ENCODE measurements around the gene GYPB. TPM values are rescaled to one million over a fixed set of nuclear protein-coding genes. Genes with fewer than 3 reads are reported as not detected.
"Not testable (repeated sequence)": the region's sequence is repeated elsewhere in the genome, so short reads cannot be mapped to it uniquely, and the experiment has no call there.

Gene GYPB
- total and polyA plus RNA-seq, 9 donors = 1.2 to 5.6 (median 3.0) TPM

GRCh38 chr4:144032580-144032979 lies 13.4 kb upstream of the GYPB start:
- H3K4me3 ChIP-seq (ENCODE audit: low read length); DNase-seq; H3K27ac ChIP-seq (ENCODE audit: low read length); H3K27me3 ChIP-seq (ENCODE audit: control insufficient read depth, insufficient read depth, low read length); H3K4me1 ChIP-seq (ENCODE audit: control insufficient read depth, insufficient read depth, low read length); H3K9me3 ChIP-seq (replicated peaks; ENCODE audit: control insufficient read depth, low read depth, low read length); H3K36me3 ChIP-seq (ENCODE audit: control insufficient read depth, insufficient read depth, low read length): not testable (repeated sequence)
- no CpG with 5 or more reads among the region's 1 CpG for WGBS (ENCODE audit: insufficient coverage)

GRCh38 chr4:144031875-144032274 lies 12.7 kb upstream of the GYPB start:
- not testable (repeated sequence) for H3K27ac ChIP-seq (ENCODE audit: low read length); H3K9me3 ChIP-seq (replicated peaks; ENCODE audit: control insufficient read depth, low read depth, low read length); H3K4me1 ChIP-seq (ENCODE audit: control insufficient read depth, insufficient read depth, low read length); H3K36me3 ChIP-seq (ENCODE audit: control insufficient read depth, insufficient read depth, low read length); DNase-seq; H3K27me3 ChIP-seq (ENCODE audit: control insufficient read depth, insufficient read depth, low read length); H3K4me3 ChIP-seq (ENCODE audit: low read length)
- no CpG with 5 or more reads among the region's 4 CpGs for WGBS (ENCODE audit: insufficient coverage)

GRCh38 chr4:144031369-144031768 lies 12.2 kb upstream of the GYPB start:
- not testable (repeated sequence) for H3K27ac ChIP-seq (ENCODE audit: low read length); H3K4me3 ChIP-seq (ENCODE audit: low read length); H3K9me3 ChIP-seq (replicated peaks; ENCODE audit: control insufficient read depth, low read depth, low read length); DNase-seq; H3K27me3 ChIP-seq (ENCODE audit: control insufficient read depth, insufficient read depth, low read length); H3K4me1 ChIP-seq (ENCODE audit: control insufficient read depth, insufficient read depth, low read length); H3K36me3 ChIP-seq (ENCODE audit: control insufficient read depth, insufficient read depth, low read length)
- no CpG with 5 or more reads among the region's 3 CpGs for WGBS (ENCODE audit: insufficient coverage)

DNA sequence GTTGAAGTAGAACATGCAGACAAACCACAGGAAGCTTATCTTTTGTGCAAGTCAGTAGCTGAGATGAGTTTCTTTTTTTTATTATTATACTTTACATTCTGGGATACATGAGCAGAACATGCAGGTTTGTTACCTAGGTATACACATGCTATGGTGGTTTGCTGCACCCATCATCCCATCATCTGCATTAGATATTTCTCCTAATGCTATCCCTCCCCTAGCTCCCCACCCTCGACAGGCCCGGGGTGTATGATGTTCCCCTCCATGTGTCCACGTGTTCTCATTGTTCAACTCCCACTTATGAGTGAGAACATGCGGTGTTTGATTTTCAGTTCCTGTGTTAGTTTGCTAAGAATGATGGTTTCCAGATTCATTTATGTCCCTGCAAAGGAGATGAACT lies 11.5 kb upstream of the GYPB start:
- WGBS (ENCODE audit: insufficient coverage) = no CpG with 5 or more reads among the region's 4 CpGs
- not testable (repeated sequence) for H3K4me1 ChIP-seq (ENCODE audit: control insufficient read depth, insufficient read depth, low read length); DNase-seq; H3K27me3 ChIP-seq (ENCODE audit: control insufficient read depth, insufficient read depth, low read length); H3K9me3 ChIP-seq (replicated peaks; ENCODE audit: control insufficient read depth, low read depth, low read length); H3K27ac ChIP-seq (ENCODE audit: low read length); H3K4me3 ChIP-seq (ENCODE audit: low read length); H3K36me3 ChIP-seq (ENCODE audit: control insufficient read depth, insufficient read depth, low read length)

DNA sequence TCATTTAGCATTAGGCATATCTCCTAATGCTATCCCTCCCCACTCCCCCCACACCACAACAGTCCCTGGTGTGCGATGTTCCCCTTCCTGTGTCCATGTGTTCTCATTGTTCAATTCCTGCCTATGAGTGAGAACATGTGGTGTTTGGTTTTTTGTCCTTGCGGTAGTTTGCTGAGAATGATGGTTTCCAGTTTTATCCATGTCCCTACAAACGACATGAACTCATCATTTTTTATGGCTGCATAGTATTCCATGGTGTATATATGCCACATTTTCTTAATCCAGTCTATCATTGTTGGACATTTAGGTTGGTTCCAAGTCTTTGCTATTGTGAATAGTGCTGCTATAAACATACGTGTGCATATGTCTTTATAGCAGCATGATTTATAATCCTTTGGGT lies 7.5 kb upstream of the GYPB start:
- H3K27ac ChIP-seq (ENCODE audit: low read length); H3K9me3 ChIP-seq (replicated peaks; ENCODE audit: control insufficient read depth, low read depth, low read length); H3K27me3 ChIP-seq (ENCODE audit: control insufficient read depth, insufficient read depth, low read length); H3K36me3 ChIP-seq (ENCODE audit: control insufficient read depth, insufficient read depth, low read length); H3K4me3 ChIP-seq (ENCODE audit: low read length); DNase-seq; H3K4me1 ChIP-seq (ENCODE audit: control insufficient read depth, insufficient read depth, low read length): not testable (repeated sequence)
- WGBS (ENCODE audit: insufficient coverage) = no CpG with 5 or more reads among the region's 4 CpGs

- not testable (repeated sequence) for DNase-seq; H3K27me3 ChIP-seq (ENCODE audit: control insufficient read depth, insufficient read depth, low read length); H3K27ac ChIP-seq (ENCODE audit: low read length); H3K4me1 ChIP-seq (ENCODE audit: control insufficient read depth, insufficient read depth, low read length); H3K9me3 ChIP-seq (replicated peaks; ENCODE audit: control insufficient read depth, low read depth, low read length); H3K4me3 ChIP-seq (ENCODE audit: low read length); H3K36me3 ChIP-seq (ENCODE audit: control insufficient read depth, insufficient read depth, low read length)
- WGBS (ENCODE audit: insufficient coverage) = 90% methylated on average over 2 of the region's 4 CpGs
Observed at GRCh38 chr4:144024399-144025053, 5.3 kb upstream of the GYPB start.

GRCh38 chr4:144022772-144023400 lies 3.7 kb upstream of the GYPB start:
- H3K4me3 ChIP-seq (ENCODE audit: low read length); H3K9me3 ChIP-seq (replicated peaks; ENCODE audit: control insufficient read depth, low read depth, low read length); H3K36me3 ChIP-seq (ENCODE audit: control insufficient read depth, insufficient read depth, low read length); DNase-seq; H3K27ac ChIP-seq (ENCODE audit: low read length); H3K4me1 ChIP-seq (ENCODE audit: control insufficient read depth, insufficient read depth, low read length); H3K27me3 ChIP-seq (ENCODE audit: control insufficient read depth, insufficient read depth, low read length): not testable (repeated sequence)
- WGBS (ENCODE audit: insufficient coverage) = no CpG with 5 or more reads among the region's 3 CpGs

GRCh38 chr4:144021336-144021990 lies 2.3 kb upstream of the GYPB start:
- DNase-seq = peak; percentile 19
- not testable (repeated sequence) for H3K36me3 ChIP-seq (ENCODE audit: control insufficient read depth, insufficient read depth, low read length); H3K4me1 ChIP-seq (ENCODE audit: control insufficient read depth, insufficient read depth, low read length); H3K4me3 ChIP-seq (ENCODE audit: low read length); H3K27ac ChIP-seq (ENCODE audit: low read length); H3K9me3 ChIP-seq (replicated peaks; ENCODE audit: control insufficient read depth, low read depth, low read length); H3K27me3 ChIP-seq (ENCODE audit: control insufficient read depth, insufficient read depth, low read length)
- WGBS (ENCODE audit: insufficient coverage) = 0% methylated on average over 1 of the region's 4 CpGs

DNA sequence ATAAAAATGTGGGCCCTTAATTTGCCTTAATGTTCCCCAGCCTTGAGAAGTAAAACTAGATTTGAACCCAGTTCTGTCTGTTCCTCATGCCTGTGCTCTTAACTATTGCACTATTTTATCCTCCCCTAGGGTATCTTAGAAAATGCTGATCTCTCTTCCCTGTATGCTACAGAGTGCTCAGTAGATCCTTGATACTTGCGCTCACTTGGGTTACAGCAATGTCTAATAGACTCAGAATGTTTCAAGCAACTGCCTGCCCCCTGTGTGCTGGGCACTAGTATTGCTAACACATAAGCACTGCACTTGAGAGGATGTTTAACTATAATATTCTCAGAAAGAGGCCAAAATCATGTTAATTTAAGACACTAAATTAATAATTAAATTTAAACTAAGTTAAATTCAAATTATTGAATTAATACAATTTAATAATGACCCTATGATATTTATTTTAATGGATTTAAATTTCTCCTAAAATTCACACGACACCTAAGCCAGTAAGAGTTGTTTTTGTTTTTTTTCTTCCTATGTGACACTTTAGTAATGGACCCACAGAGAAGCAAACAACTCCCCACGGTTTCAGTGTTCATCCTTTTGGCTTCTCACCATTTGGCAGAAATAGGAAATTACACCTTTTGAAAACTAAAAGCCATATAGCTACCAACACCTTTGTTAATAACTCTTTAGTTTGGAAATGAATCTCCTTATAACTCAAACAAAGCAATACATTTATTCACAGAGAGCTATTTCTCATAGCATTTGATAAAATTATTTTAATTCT lies 768 bp downstream of the GYPB start:
- not testable (repeated sequence) for DNase-seq; H3K4me1 ChIP-seq (ENCODE audit: control insufficient read depth, insufficient read depth, low read length); H3K27ac ChIP-seq (ENCODE audit: low read length); H3K27me3 ChIP-seq (ENCODE audit: control insufficient read depth, insufficient read depth, low read length); H3K36me3 ChIP-seq (ENCODE audit: control insufficient read depth, insufficient read depth, low read length); H3K4me3 ChIP-seq (ENCODE audit: low read length); H3K9me3 ChIP-seq (replicated peaks; ENCODE audit: control insufficient read depth, low read depth, low read length)
- WGBS (ENCODE audit: insufficient coverage) = no CpG with 5 or more reads among the region's 3 CpGs

- WGBS (ENCODE audit: insufficient coverage) = no CpG with 5 or more reads among the region's 4 CpGs
- not testable (repeated sequence) for DNase-seq; H3K4me1 ChIP-seq (ENCODE audit: control insufficient read depth, insufficient read depth, low read length); H3K27me3 ChIP-seq (ENCODE audit: control insufficient read depth, insufficient read depth, low read length); H3K9me3 ChIP-seq (replicated peaks; ENCODE audit: control insufficient read depth, low read depth, low read length); H3K4me3 ChIP-seq (ENCODE audit: low read length); H3K27ac ChIP-seq (ENCODE audit: low read length); H3K36me3 ChIP-seq (ENCODE audit: control insufficient read depth, insufficient read depth, low read length)
Observed at GRCh38 chr4:144017271-144017670, 1.9 kb downstream of the GYPB start.
